ENCODE results near the gene HEATR9.
"Not testable (repeated sequence)": the region's sequence is repeated elsewhere in the genome, so short reads cannot be mapped to it uniquely, and the experiment has no call there.

The HEATR9 gene, protein sequence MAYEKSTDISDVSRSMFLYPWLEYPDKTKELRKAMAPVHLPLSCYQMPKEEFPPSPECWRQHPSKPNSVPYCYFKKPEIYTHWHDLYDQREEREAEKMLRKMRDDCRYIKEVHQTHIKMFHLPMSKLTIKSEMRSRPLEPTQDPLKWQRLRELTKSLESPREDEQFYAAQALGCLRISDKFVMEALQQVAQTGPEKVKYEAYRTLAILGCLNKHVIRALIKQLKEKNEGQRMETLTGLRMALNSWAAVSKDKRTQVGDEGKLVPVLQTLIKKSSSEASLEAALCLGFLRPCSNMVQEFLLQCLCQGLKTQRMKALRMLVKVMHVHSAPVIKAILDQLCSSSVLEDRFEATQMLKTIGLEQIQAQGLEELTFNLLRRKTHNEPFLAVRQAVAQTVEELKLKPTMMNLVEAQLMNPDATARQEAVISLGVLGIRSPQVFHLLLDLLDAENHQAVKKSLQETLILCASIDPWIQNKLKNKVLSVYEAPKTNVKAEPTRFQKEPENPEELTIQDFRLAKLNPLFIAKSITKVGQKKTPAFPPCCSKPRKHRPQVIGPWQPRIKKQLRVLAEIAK

DNA sequence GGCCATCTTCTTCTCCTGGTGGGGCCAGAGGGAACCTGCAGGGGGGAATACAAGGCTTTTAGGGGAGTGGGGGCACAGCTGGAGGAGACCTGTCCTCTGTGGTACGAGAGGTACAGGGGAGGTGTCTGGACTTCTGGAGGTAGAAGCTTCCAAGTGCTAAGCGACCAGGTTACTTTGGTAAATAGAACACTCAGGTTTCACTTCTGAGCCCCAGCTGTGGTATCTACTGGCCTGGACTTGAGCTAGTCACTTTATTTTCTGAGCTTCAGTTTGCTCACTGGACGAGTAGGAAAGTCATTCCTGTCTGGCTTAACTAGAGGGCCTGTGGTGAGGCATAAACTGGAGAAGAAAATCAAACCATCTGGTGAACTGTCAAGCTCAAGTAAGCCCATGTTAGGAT is at the start of gene HEATR9:
HEATR9 (minus strand) TSS at position 155 of the 400 bp plus-strand sequence; CDS start at position 6, 149 bp downstream.
- no peak for DNase-seq (ENCODE audit: low spot score)

DNA sequence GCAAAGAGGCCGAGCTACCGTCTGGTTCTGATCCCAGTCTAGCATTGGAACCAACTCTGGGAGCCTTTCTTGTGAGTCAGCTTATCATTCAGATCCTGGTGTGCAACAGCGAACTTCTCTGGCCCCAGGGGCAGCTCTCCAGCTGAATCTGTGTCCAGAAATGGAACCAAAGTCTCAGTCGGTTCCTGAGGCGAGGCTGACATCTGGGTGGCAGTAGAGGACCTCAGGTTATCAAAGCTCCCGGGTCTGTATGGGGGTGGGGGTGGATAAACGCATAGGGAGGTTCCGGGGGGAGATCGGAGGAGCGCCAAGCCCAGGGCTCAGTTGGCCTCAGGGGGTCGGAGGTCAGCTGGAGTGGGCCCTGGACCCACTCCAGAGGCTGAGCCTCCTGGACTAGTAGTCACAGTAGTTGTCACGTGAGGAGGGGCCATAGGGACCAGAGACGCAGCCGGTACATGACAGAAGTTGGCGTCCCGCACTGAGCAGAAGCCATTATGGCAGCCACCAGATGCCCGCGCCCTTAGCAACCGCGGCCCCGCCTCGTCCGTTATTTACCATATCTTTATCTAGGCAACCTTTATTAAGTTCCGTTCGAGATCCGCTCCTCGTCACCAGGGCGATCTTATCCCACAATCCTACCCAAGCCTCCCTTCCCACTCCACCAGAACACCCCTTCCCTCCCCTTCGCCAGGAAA is 49.0 kb upstream of the HEATR9 start:
- DNase-seq (ENCODE audit: low spot score) = no peak

DNA sequence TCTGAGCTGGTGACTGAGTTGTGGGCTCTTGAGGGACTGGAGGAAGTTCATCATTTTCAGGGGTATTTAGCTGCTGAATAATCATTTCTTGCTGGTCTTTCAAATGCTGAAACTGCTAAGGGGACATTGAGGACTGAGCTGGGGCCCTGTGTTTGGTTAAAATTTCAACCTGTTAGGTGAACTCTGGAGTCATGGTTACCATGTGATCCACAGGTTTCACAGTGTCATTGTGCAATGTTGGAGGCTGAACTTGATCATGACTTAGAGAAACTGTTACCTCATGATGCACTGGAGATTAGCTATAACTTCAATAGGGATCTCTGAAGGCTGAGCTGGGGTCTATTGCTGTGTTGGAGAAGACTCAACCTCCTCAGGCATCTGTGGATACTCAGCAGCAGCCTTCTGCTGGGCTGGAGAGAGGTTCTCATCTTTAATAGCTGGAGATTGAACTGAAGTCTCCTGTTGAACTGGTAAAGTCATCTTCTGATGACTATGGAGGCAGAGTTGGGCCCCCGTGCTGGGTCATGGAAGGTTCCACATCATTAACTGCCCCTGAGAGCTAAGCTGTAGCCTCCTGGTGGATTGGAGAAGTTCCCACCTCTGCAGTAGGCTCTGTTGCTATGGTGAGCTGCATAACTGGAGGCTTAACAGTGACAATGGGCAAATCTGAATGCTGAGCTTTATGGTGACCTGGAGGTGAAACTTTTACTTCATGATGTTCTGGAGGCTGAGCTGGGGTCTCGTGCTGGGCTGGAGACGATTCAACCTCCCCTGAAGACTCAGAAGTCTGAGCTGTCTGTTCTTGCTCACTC is 46.7 kb upstream of the HEATR9 start:
- no peak for DNase-seq (ENCODE audit: low spot score)

DNA sequence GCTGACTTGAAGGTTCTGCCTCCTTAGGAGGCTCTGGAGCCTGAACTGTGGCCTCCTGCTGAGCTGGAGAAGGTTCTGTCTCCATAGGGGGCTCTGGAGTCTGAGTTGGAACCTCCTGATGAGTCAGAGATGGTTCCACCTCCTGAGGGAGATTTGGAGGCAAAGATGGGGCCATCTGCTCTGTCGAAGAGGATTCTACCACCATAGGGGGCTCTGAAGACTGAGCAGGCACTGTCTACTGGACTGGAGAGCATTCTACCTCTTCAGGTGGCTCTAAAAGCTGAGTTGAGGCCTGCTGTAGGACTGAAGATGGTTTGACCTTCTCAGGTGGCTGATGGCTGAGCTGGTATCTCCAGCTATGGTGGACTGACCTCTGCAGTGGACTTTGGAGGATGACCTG is 45.7 kb upstream of the HEATR9 start:
- no peak for DNase-seq (ENCODE audit: low spot score)

DNA sequence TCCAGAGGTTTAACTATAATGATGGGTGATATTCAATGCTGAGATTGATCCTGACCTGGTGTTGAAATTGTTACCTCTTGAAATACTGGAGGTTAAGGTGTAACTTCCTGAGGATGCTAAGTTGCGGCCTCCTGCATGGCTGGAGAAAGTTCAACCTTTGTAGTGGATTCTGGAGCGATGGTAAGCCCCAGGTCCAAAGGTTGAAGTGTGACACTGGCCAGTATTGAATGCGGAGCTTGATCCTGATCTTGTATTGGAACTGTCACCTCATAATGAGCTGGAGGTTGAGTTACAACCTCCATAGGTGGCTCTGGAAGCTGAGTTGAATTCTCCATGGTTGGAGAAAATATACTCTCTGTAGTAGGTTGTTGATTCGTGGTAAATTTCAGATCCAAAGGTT is 44.9 kb upstream of the HEATR9 start:
- no peak for DNase-seq (ENCODE audit: low spot score)

DNA sequence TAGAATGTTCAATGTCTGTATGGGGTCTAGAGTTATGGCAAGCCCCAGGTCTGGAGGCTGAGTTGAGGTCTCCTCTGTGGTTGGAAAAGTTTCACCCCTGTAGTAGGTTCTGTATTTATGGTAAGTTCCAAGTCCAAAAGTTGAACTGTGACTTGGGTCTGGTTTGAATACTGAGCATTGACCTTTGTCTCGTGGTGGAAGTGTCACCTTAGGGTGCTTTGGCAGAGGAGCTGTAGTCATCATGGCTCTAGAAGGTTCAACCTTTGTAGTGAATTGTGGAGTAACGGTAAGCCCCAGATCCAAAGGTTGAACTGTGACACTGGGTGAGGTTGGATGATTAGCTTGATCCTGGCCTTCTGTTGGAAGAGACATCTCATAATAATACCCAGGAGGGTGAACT is 44.3 kb upstream of the HEATR9 start:
- DNase-seq (ENCODE audit: low spot score) = no peak

DNA sequence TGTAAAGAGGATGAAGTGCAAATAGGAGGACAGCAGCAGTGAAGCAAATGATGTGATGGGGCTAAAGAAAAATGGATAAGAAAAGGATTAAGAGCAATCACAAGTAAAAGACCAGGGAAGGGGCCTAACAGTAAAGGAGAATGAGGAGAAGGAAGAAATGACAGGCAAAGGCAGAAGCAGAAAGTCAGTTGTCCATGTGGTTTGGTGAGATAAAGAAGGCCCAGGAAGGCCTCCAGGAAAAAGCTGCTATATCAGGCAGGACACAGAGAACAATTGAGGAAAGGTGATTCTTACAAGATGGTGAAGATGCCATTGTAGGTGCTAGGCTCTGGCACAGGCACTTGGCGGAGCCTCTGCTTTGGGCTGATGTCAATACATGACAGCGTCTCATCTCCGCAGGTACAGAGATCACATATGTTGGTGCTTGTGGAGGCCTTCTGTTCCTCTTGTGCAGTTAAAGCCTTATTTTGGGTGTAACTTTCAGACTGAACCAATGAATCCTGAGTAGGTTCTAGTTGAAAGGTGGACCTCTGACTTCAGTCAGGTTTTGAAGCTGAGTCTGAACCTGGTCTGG is 43.7 kb upstream of the HEATR9 start:
- no peak for DNase-seq (ENCODE audit: low spot score)

DNA sequence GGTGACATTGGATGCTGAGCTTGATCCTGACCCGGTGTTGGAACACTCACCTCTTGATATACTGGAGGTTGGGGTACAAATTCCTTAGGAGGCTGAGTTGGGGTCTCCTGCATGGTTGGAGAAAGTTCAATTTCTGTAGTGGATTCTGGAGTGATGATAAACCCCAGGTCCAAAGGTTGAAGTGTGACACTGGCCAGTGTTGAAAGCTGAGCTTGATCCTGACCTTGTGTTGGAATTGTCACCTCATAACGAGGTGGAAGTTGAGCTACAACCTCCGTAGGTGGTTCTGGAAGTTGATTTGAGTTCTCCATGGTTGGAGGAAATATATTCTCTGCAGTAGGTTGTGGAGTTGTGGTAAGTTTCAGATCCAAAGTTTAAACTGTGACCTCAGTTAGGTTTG is 40.7 kb upstream of the HEATR9 start:
- DNase-seq (ENCODE audit: low spot score) = no peak

DNA sequence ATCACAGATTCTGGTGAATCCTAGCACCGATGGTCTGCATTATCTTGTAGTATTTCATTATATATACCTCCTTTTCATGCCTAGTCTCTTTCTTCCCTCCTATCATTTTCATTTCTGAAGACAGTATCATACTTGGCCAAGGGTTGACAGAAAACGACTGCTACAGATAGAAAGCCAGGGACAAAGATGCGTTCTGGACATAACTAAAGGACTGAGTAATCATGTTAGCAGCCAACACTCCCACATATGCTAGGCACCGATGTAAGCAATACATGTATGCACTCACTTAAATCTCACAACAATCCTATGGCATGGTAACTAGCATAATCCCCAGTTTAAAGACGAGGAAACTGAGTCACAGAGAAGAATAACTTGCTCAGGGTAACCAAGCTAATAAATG is 39.0 kb upstream of the HEATR9 start:
- no peak for DNase-seq (ENCODE audit: low spot score)

DNA sequence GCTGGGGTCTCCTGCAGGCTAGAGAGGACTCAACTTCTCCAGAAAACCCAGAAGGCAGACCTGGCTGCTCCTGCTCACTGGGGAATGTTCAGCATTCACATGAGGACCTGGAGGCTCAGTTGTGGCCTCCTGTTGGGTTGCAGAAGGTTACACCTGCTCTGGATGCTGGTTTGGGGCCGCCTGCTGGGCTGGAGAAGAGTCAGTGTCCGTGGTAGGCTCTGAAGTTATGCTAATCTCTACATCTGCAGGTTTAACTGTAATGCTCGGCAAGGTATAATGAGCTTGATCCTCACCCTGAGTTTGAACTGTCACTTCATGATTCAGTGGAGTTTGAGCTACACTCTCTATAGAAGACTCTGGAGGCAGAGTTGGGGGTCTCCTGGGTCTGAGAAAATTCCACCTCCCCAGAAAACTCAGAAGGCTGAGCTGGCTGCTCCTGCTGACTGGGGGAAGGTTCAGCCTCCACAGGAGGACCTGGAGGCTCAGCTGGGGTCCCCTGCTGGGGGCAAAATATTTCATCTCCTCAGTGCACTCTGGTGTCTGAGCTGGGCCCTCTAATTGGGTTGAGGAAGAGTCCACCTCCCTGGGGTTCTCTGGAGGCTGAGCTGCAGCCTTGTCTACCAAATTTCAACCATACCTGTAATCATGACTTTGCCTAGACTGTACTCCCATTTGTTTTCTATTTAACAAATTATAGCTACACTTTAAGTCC is 38.4 kb upstream of the HEATR9 start:
- DNase-seq (ENCODE audit: low spot score) = no peak

DNA sequence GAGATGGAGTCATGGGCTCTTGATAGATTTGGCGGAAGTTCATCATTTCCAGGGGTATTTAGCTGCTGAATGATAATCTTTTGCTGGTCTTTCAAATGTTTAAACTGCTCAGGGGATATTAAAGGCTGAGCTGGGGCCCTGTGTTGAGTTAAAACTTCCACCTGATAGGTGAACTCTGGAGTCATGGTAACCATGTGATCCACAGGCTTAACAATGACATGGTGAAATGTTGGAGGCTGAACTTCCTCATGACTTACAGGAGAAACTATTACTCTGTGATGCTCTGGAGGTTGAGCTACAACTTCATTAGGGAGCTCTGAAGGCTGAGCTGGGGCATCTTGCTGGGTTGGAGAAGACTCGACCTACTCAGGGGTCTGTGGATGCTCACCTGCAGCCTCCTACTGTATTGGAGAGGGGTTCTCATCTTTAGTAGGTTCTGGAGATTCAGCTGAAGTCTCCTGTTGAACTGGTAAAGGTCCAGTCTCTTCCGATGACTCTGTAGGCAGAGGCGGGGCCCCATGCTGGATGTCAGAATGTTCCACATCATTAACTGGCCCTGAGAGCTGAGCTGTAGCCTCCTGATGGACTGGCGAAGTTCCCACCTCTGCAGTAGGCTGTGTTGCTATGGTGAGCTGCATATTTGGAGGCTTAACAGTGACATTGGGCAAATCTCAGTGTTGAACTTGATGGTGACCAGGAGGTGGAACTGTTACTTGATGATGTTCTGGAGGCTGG is 37.7 kb upstream of the HEATR9 start:
- DNase-seq (ENCODE audit: low spot score) = no peak

DNA sequence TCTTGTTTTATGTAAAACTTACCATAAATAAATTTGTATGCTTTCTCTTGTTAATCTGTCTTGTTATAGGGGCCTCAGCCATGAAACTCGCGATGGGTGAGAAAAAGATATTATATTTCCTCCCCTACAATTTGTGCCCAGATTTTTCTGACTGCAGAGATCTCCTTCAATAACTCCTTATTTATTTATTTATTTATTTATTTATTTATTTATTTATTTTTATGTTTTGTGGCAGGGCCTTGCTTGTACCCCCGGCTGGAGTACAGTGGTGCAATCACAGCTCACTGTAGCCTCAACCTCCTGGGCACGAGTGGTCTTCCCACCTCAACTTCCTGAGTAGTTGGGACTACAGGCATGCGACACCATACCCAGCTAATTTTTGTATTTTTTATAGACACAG is 34.8 kb upstream of the HEATR9 start:
- DNase-seq (ENCODE audit: low spot score) = no peak

DNA sequence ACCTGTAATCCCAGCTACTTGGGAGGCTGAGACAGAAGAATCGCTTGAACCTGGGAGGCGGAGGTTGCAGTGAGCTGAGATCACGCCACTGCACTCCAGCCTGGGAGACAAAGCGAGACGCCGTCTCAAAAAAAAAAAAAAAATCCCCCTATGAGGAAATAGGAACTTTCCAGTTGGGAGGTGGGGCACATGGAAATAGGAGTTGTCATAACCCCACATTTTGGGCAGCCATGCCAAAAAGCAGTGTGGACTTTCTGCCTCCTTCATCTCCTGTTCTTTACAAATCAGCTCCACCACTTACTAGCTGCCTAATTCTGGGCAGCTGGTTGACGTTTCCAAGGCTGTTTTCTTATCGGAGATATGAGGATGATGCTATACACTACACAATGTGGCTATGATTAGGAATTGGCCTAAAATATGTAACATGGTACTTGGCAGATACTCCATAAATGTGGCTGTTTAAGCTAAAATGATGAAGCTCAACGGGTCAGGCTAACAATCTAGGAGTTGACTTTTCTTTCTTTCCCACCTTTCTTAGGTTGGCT is 33.0 kb upstream of the HEATR9 start:
- DNase-seq (ENCODE audit: low spot score) = no peak

DNA sequence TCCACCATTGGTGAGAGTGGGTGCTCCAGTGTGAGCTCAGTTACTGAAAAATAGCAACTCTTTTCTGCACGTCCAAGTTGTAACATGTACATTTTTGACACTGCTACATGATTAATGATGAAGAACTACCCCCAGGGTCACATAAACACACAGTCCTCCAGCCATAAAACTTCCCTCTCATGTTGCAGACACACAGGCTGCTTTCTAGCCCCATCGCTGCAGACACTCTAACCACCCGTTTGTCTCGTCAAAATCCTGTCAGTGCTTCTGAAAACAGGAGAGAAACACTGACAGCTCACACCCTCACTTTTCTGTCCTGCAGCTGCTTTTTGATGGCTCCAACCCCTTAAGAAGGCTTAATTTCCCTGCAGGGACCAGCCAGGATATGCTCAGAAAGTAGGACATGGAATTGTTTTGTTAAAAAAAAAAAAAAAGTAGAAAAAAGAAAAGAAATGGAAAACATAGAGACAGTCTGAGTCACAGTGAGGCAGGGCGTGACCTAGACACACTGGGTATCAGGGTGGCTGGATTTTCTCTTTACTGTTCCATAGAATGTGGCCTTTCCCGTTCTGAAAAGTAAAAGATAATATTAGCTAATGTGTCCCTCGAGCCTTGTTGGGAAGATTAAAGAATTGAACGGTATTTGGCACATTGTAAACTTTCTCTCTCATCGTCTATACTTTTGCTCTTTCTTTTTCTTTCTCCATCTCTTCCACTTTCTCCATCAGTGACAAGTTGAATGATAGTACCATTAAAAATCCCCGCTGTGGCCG is 32.2 kb upstream of the HEATR9 start:
- peak; percentile 24 for DNase-seq (ENCODE audit: low spot score)

DNA sequence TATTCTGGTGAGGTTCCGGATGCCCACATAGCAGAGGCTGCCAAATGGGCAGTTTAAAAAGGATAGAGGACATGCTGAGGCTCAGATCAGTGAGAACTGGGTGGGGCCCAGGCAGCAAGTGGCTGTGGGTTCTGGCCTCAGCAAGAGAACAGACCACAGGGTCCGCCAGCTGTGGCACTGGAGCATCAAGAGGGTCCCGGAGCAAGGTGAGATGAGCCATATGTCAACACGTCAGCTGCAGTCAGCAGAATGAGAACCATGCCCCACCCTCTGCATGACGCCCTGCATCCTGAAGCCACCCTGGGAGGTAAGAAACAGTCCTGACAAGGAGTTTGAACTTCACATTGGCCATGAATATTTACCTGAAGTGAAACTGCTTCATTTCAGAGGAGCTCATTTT is 31.6 kb upstream of the HEATR9 start:
- DNase-seq (ENCODE audit: low spot score) = no peak

DNA sequence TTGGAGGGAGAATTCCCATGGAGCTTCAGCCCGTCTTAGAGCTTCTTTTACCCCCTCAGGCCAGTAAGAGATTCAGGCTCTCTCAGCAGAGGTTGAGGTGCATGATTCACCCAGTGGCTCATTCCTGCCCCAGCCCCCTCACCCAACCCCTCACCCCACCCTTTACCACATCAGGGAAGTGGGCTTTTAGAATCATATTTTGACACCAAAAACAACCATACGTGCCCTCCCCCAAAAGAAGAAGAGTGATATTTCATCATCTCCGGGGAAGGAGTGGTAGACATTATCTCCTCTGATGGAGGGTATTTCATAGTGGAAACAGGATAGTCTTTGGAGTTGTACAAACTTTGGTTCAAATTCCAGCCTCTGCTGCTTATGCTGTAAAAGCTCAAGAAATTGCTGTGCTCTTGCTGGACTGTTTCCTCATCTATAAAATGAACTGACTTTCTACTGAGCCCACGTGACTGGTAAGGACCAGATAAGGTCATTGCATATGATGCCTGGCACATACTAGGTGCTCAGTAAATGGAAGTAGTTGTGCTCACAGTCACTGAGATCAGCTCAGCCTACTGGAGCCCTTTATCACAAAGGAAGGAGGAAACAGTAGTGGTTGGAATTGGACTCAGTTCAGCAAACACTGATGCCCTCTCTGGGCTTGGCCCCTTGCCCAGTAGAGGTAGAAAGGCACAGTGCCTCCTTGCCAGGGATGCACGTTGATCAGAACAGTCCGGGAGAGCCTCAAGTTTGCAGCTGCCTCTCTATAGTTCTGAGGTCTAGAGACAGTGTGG is 29.8 kb upstream of the HEATR9 start:
- DNase-seq (ENCODE audit: low spot score) = no peak

DNA sequence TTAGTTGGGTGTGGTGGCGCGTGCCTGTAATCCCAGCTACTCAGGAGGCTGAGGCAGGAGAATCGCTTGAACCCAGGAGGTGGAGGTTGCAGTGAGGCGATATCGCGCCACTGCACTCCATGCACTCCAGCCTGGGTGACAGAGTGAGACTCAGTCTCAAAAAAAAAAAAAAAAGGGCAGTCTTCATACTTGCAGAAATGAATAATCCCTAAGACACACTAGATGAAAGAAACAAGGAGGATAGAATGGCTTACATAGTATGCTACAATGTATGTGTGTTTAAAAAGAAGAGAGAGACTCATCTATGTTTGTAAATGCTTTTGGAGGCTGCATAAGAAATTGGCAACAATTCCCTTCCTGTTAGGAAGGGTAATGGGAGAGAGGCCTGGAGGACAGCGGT is 29.1 kb upstream of the HEATR9 start:
- not testable (repeated sequence) for DNase-seq (ENCODE audit: low spot score)

DNA sequence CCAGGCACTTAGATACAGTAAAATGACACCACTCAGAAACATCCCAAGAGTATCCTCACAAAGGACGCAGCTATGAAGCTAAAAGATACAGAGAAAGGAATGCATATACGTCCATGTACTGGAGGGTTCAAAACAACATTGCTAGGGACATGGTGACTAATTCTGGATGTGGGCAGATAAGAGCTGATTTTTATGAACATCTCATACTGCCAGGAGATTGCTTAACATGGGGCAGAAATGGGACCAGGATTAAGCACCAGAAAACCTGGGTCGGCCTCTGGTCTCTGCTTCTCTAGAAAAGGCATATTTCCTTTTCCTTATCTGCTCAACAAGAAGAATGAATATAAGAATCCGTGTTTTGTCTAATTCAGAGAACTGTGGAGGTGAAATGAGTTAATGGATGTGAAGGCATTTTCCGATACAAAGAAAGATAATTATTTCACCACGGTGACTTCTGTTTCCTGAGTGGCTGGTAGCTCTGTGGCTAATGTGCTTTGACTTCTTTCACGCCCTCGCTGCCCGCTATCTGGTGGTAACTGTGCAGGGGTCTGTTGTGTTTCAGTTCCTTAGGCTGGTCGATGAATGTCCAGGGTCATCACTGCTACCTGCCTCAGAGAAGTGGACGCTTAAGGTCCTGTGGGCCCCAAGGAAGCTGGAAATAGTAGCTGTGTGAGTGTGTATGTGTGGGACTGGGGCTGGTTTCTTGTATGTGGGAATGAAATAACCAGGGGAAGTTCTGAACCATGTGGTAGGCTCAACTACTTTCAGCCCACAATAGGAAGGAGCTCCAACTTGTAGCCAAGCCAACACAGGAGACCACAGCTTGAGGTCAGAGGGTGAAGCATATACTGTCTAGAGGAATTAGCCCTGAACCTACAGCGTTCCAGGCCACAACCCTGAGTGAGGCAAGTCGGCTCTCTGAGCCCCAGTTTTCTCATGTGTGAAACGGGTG is 27.2 kb upstream of the HEATR9 start:
- DNase-seq (ENCODE audit: low spot score) = peak; percentile 29

All from hepatic stellate cell (primary cell).